GM19238 (cell line): ENCODE measurements around the gene AGXT.

Source experiments
- DNase-seq: peaks from one replicate; pipeline ENCODE4 v3.0.0; 2011; ENCODE audit warnings: low spot score; ENCODE audit not compliant: insufficient read length

The AGXT gene

GRCh38 chr2:240914645-240915525, 46.3 kb downstream of the AGXT start:
- DNase-seq: no peak

GRCh38 chr2:240915526-240916341, 47.1 kb downstream of the AGXT start:
- no peak for DNase-seq

- DNase-seq: no peak
Observed at GRCh38 chr2:240916571-240917008, 48.0 kb downstream of the AGXT start.

- no peak for DNase-seq
Observed at GRCh38 chr2:240917009-240917683, 48.5 kb downstream of the AGXT start.

GRCh38 chr2:240917684-240918257, 49.1 kb downstream of the AGXT start:
- DNase-seq: no peak

GRCh38 chr2:240918258-240919091, 49.9 kb downstream of the AGXT start:
- no peak for DNase-seq

GRCh38 chr2:240919161-240919781, 50.6 kb downstream of the AGXT start:
- no peak for DNase-seq

- DNase-seq: no peak
Observed at GRCh38 chr2:240919786-240920782, 51.5 kb downstream of the AGXT start.

GRCh38 chr2:240920783-240921231, 52.2 kb downstream of the AGXT start:
- no peak for DNase-seq

- DNase-seq: no peak
Observed at GRCh38 chr2:240921311-240921994, 52.8 kb downstream of the AGXT start.

GRCh38 chr2:240921995-240922244, 53.3 kb downstream of the AGXT start:
- DNase-seq: no peak

GRCh38 chr2:240922245-240922981, 53.8 kb downstream of the AGXT start:
- no peak for DNase-seq

- DNase-seq: no peak
Observed at GRCh38 chr2:240922982-240923537, 54.4 kb downstream of the AGXT start.

GRCh38 chr2:240925191-240925567, 56.6 kb downstream of the AGXT start:
- no peak for DNase-seq

- DNase-seq: no peak
Observed at GRCh38 chr2:240925568-240926515, 57.2 kb downstream of the AGXT start.
